H1 (cell line): ENCODE measurements around the gene LTO1. TPM values are rescaled to one million over a fixed set of nuclear protein-coding genes. Genes with fewer than 3 reads are reported as not detected.

Experiments used
- CTCF ChIA-PET: fragments of 300-600 bp; sonication (Branson Sonifier 250); formaldehyde crosslinking; loops from one replicate; lab custom pipeline; 2021; ENCODE audit not compliant: partially characterized antibody; lab: Charles Lee
- POLR2A ChIA-PET: fragments of 300-600 bp; sonication (Branson Sonifier 250); formaldehyde crosslinking; loops from one replicate; lab custom pipeline; 2021; ENCODE audit warnings: inconsistent platforms; ENCODE audit not compliant: partially characterized antibody; lab: Charles Lee
- DNase-seq, 2 experiments: peaks; one replicate each; pipeline versions ENCODE4 v3.0.0 to v3.0.0-alpha.2; 2010 to 2022; ENCODE audit warnings: low spot score in 2 of 2, low read depth in 1 of 2, mixed read lengths in 1 of 2
- FAIRE-seq: peaks from 2 replicates; lab custom pipeline; 2011; peaks lifted over from hg19 to GRCh38; lab: Jason Lieb, UNC
- H2AFZ ChIP-seq: 2 replicates; pipeline ENCODE4 v1.8.1; 2012; ENCODE audit warnings: low read length, inconsistent platforms
- H2AK5ac ChIP-seq: 2 replicates; pipeline ENCODE4 v1.6.1; 2013; ENCODE audit warnings: low read depth, low read length
- H2BK120ac ChIP-seq: replicated peaks from 2 replicates; pipeline ENCODE3; 2013; ENCODE audit warnings: low read depth, low read length, inconsistent platforms
- H2BK12ac ChIP-seq: 2 replicates; pipeline ENCODE4 v1.6.1; 2013; ENCODE audit warnings: low read depth, low read length
- H2BK15ac ChIP-seq: 2 replicates; pipeline ENCODE4 v1.6.1; 2013; ENCODE audit warnings: low read length
- H2BK20ac ChIP-seq: 2 replicates; pipeline ENCODE4 v1.6.1; 2013; ENCODE audit warnings: low read length
- H2BK5ac ChIP-seq: 2 replicates; pipeline ENCODE4 v1.6.1; 2013; ENCODE audit warnings: low read depth, low read length
- H3K14ac ChIP-seq: 2 replicates; pipeline ENCODE4 v1.6.1; 2013; ENCODE audit warnings: inconsistent platforms; ENCODE audit not compliant: insufficient read length
- H3K18ac ChIP-seq: 2 replicates; pipeline ENCODE4 v1.6.1; 2013; ENCODE audit warnings: low read length; ENCODE audit errors: extremely low read depth
- H3K23ac ChIP-seq: 2 replicates; pipeline ENCODE4 v1.6.1; 2013; ENCODE audit warnings: inconsistent platforms; ENCODE audit not compliant: insufficient read length
- H3K23me2 ChIP-seq: 2 replicates; pipeline ENCODE4 v1.6.1; 2013; ENCODE audit warnings: low read depth, low read length
- H3K27ac ChIP-seq: 2 replicates; pipeline ENCODE4 v1.6.1; 2011; ENCODE audit warnings: low read depth, low read length, inconsistent platforms
- H3K27me3 ChIP-seq, 4 experiments: replicated peaks in 1 of 4; 1 replicate in 1 of 4; 2 replicates in 3 of 4; pipeline versions ENCODE4 v1.6.1 to v1.8.1; 2011 to 2013; ENCODE audit warnings: low read length in 3 of 4, mild to moderate bottlenecking in 3 of 4, inconsistent platforms in 2 of 4, mixed read lengths in 2 of 4, moderate library complexity in 1 of 4; ENCODE audit not compliant: control insufficient read depth in 3 of 4, insufficient read depth in 3 of 4; ENCODE audit errors: extremely low read depth in 1 of 4
- H3K36me3 ChIP-seq, 4 experiments: 2 replicates each; pipeline versions ENCODE4 v1.6.1 to v1.8.1; 2011 to 2013; ENCODE audit warnings: mild to moderate bottlenecking in 4 of 4, low read length in 3 of 4, moderate library complexity in 2 of 4, control low read depth in 1 of 4, inconsistent platforms in 1 of 4; ENCODE audit not compliant: insufficient read depth in 4 of 4, control insufficient read depth in 2 of 4
- H3K4ac ChIP-seq: replicated peaks from 2 replicates; pipeline ENCODE3; 2013; ENCODE audit warnings: low read length, low read depth, mixed read lengths, inconsistent platforms; ENCODE audit not compliant: insufficient read length
- H3K4me1 ChIP-seq, 4 experiments: replicated peaks in 1 of 4; 1 replicate in 1 of 4; 2 replicates in 3 of 4; pipeline versions ENCODE4 v1.6.1 to v1.8.1; 2011 to 2013; ENCODE audit warnings: low read length in 3 of 4, inconsistent platforms in 2 of 4, mixed read lengths in 1 of 4; ENCODE audit not compliant: insufficient read depth in 4 of 4, control insufficient read depth in 3 of 4
- H3K4me2 ChIP-seq, 2 experiments: 2 replicates each; pipeline versions ENCODE4 v1.6.1 to v1.8.1; 2011 to 2013; ENCODE audit warnings: low read depth in 2 of 2, low read length in 2 of 2, control low read depth in 1 of 2, inconsistent platforms in 1 of 2, mild to moderate bottlenecking in 1 of 2; ENCODE audit not compliant: insufficient read depth in 1 of 2
- H3K4me3 ChIP-seq, 4 experiments: fragments of 200-600, 300-600 bp in 1 of 4; sonication (generic), shearing (Covaris generic), sonication (Bioruptor Twin) in 1 of 4; 2 replicates each; pipeline versions ENCODE4 v1.5.1 to v1.8.1; 2011 to 2016; ENCODE audit warnings: low read length in 4 of 4, low read depth in 3 of 4, control low read depth in 2 of 4, inconsistent platforms in 2 of 4, mild to moderate bottlenecking in 2 of 4, mixed read lengths in 1 of 4, moderate library complexity in 1 of 4; ENCODE audit not compliant: insufficient read depth in 2 of 4; ENCODE audit errors: extremely low read depth in 1 of 4
- H3K56ac ChIP-seq: replicated peaks from 2 replicates; pipeline ENCODE3; 2013; ENCODE audit warnings: low read depth, mild to moderate bottlenecking, mixed read lengths, low read length, inconsistent platforms; ENCODE audit not compliant: insufficient read length
- H3K79me1 ChIP-seq: 2 replicates; pipeline ENCODE4 v1.6.1; 2013; ENCODE audit warnings: low read depth, low read length, control low read depth
- H3K79me2 ChIP-seq, 2 experiments: 2 replicates each; pipeline versions ENCODE4 v1.6.1 to v1.8.1; 2012 to 2013; ENCODE audit warnings: low read length in 2 of 2, mild to moderate bottlenecking in 2 of 2, inconsistent platforms in 1 of 2; ENCODE audit not compliant: insufficient read depth in 2 of 2, control insufficient read depth in 1 of 2
- H3K9ac ChIP-seq, 4 experiments: replicated peaks in 1 of 4; 1 replicate in 1 of 4; 2 replicates in 3 of 4; pipeline versions ENCODE4 v1.6.1 to v1.8.1; 2011 to 2013; ENCODE audit warnings: low read depth in 3 of 4, low read length in 3 of 4, control low read depth in 2 of 4, mild to moderate bottlenecking in 2 of 4, moderate library complexity in 2 of 4, inconsistent platforms in 1 of 4; ENCODE audit errors: extremely low read depth in 1 of 4
- H3K9me3 ChIP-seq, 2 experiments: 2 replicates each; pipeline versions ENCODE4 v1.6.1 to v1.8.1; 2012 to 2013; ENCODE audit warnings: mild to moderate bottlenecking in 2 of 2, moderate library complexity in 2 of 2, control low read depth in 1 of 2, inconsistent platforms in 1 of 2, low read depth in 1 of 2, low read length in 1 of 2, mixed read lengths in 1 of 2; ENCODE audit not compliant: insufficient read depth in 2 of 2
- H4K20me1 ChIP-seq, 2 experiments: replicated peaks in 1 of 2; 2 replicates each; pipeline versions ENCODE3 to v1.8.1; 2011 to 2013; ENCODE audit warnings: inconsistent platforms in 2 of 2, low read length in 2 of 2, mild to moderate bottlenecking in 1 of 2; ENCODE audit not compliant: insufficient read depth in 2 of 2, control insufficient read depth in 1 of 2
- H4K5ac ChIP-seq: 2 replicates; pipeline ENCODE4 v1.6.1; 2013; ENCODE audit warnings: low read length, low read depth, mixed read lengths, inconsistent platforms; ENCODE audit not compliant: insufficient read length
- H4K8ac ChIP-seq: 2 replicates; pipeline ENCODE4 v1.8.0; 2013; ENCODE audit warnings: mild to moderate bottlenecking, moderate library complexity, low read length, inconsistent platforms; ENCODE audit not compliant: insufficient read depth; ENCODE audit errors: extremely low read depth
- H4K91ac ChIP-seq: replicated peaks from 2 replicates; pipeline ENCODE3; 2013; ENCODE audit warnings: low read length, mixed read lengths, inconsistent platforms; ENCODE audit not compliant: insufficient read length
- KDM1A ChIP-seq: fragments of 200-600, 300-600 bp; sonication (generic); IDR thresholded peaks from 2 replicates; pipeline ENCODE4 v1.7.1; 2016; ENCODE audit warnings: mild to moderate bottlenecking, low read length, borderline replicate concordance
- KDM4A ChIP-seq: IDR thresholded peaks from one replicate; pipeline ENCODE4 v1.7.1; 2012; ENCODE audit warnings: low read depth, mild to moderate bottlenecking, moderate library complexity, low read length, inconsistent platforms; ENCODE audit not compliant: severe bottlenecking
- NANOG ChIP-seq: IDR thresholded peaks from 2 replicates; pipeline ENCODE4 v1.6.1; 2011; ENCODE audit warnings: low read length, low read depth, mild to moderate bottlenecking, inconsistent platforms; ENCODE audit not compliant: insufficient read depth, poor library complexity, severe bottlenecking
- WGBS, 2 experiments: shearing (Covaris generic) in 1 of 2; methylation state at CpG; one replicate each; pipeline versions ENCODE4 v1.1.6 to v1.1.7; 2013 to 2015; ENCODE audit warnings: low lambda C conversion rate in 2 of 2, mixed read lengths in 2 of 2, inconsistent platforms in 1 of 2, low coverage in 1 of 2, missing lambda C conversion rate in 1 of 2; ENCODE audit not compliant: insufficient replicate concordance in 2 of 2, insufficient coverage in 1 of 2, insufficient read length in 1 of 2; ENCODE audit errors: extremely low coverage in 1 of 2, missing lambda C conversion rate in 1 of 2; 5-methylcytosine and 5-hydroxymethylcytosine counted together
- polyA plus RNA-seq, 7 experiments: library from polyadenylated mRNA; depleted of rRNA in 3 of 7; stranded (reverse) in 5 of 7; unstranded in 2 of 7; fragments of >200 nt in 5 of 7; fragments of 200-250 nt in 2 of 7; gene quantifications; 1 replicate in 5 of 7; 2 replicates in 1 of 7; 4 replicates in 1 of 7; pipeline versions ENCODE4 v1.2.1 to v1.2.3, GENCODE V29; 2011 to 2013; ENCODE audit warnings: missing spikeins in 2 of 7, mixed read lengths in 2 of 7
- total RNA-seq: library from RNA; stranded (reverse); fragmentation: NEBNext Ultra II Directional; extraction: Animal tissue kit (Norgen Biotek cat#: 25700); gene quantifications from 2 replicates; pipeline ENCODE4 v1.2.1, GENCODE V29; 2021

The LTO1 gene
- total and polyA plus RNA-seq, 2 of the 8 experiments (the other 6 are each of a cell fraction or from before 2014, with no cell fraction given), result 15.4 to 21.3 TPM

DNA sequence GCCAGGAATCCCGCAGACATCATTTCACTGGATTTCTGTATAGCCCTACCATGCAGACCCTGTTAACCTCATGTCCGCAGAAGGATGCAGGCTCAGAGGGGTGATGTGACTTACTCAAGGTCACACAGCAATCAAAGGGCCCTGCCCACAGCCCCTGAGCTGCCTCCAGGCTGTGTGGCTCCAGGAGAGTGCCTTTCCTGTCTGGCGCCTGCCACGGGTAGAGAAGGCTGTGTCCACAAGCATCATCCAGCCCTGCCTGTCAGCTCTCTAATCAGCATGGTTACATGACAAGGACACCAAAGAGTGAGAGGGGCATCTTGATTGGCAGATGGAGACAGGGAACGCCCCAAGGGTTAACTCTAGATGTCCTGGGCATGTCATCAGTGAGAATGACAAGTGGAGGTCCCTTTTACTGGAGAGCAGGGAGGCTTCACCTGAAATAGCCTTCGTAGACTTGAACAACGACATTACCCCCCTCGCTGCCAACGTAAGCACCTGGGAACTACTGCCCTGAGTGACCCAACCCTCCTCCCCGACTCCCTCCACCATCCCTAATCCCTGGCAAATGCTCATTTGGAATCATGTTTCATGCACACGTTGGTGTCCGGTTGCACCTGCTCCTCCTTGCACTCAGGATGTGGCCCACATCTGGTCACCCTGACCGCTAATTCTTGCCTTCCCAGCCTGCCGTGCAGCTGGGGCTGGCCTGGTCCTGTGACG lies 21.8 kb upstream of the LTO1 start:
- Histone ChIP-seq H2BK12ac (no peak overlapping the region), H3K23ac (no peak overlapping the region), H4K91ac (no peak overlapping the region), H2BK15ac (0 out of 2 replicates have a peak overlapping the region, but pooled peaks have one; percentile 74), H4K5ac (no peak overlapping the region), H2BK20ac (no peak overlapping the region), H4K8ac (no peak overlapping the region; the same call in 1 of the 2 replicates), H3K23me2 (no peaks in the 10 kb centered on the region; the same call in 1 of the 2 replicates), H4K20me1 (peaks cover 1 to 5% of the 10 kb centered on the region in 2 experiments), H3K56ac (no peak overlapping the region), H3K9me3 (peaks cover 0 to 3% of the 10 kb centered on the region in 2 experiments; a peak in 1 of 4 replicates), H3K36me3 (peaks cover 0 to 10% (median 4%) of the 10 kb centered on the region in 4 experiments; a peak in 3 of 8 replicates), H3K4me1 (peaks cover 6 to 25% (median 11%) of the 10 kb centered on the region in 4 experiments; a peak in 6 of 7 replicates), H3K79me1 (no peaks in the 10 kb centered on the region; the same call in 1 of the 2 replicates), H2BK5ac (peak overlapping the region; percentile 2; the same call in 1 of the 2 replicates), H3K14ac (no peak overlapping the region), H3K27me3 (no peaks in the 10 kb centered on the region; a peak in 1 of 7 replicates), H2AFZ (no peak overlapping the region), H3K18ac (no peak overlapping the region), H3K79me2 (no peaks in the 10 kb centered on the region), H3K27ac (no peak overlapping the region; the same call in 1 of the 2 replicates), H3K4me2 (peak overlapping the region in 1 of 2 experiments; percentile 4; a peak in 1 of 4 replicates), H2BK120ac (no peak overlapping the region), H3K9ac (no peak overlapping the region; a peak in 1 of 7 replicates), H3K4me3 (no peak overlapping the region), H2AK5ac (no peak overlapping the region), H3K4ac (no peak overlapping the region)
- ChIA-PET POLR2A (interaction anchor here (0.6 to 2.3 kb wide), 6 partner anchors 13 to 977 kb away, joined by 3 to 5 read pairs (median 4); no protein-coding TSS in a partner anchor), CTCF (interaction anchor here (0.7 to 3.6 kb wide), 7 partner anchors 12 to 901 kb away, joined by 3 to 20 read pairs (median 4); no protein-coding TSS in a partner anchor)
- no peak for FAIRE-seq
- DNase-seq, result no peak
- 81% methylated on average over 14 of the region's 15 CpGs; no CpG with 5 or more reads in 1 of the 2 experiments for WGBS, 2 experiments
- TF ChIP-seq KDM1A, result peak; percentile 39; the same call in 1 of the 2 replicates
- no peak for TF ChIP-seq KDM4A
- no peak for TF ChIP-seq NANOG
